ENCODE data around the gene LHPP. TPM values are rescaled to one million over a fixed set of nuclear protein-coding genes. Genes with fewer than 3 reads are reported as not detected.

The LHPP gene
- total and polyA plus RNA-seq, 9 donors, result 4.3 to 19.9 (median 12.6) TPM

DNA sequence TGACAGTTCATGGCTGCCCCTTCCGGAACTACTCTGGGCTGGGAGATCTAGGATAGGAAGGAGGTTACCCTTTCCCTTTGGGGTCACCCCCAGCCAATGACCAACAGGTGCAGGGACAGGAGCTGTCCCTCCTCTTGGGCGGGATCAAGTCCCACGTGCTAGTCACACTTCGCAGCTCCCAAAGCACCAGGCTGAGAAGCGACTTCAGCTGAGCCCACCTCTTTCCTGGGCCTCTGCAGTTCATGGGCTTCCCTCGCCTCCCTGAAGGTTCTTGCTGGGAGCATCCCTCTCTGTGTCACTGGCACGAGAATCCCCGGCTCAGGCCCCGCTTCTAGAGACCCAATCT lies 167.0 kb downstream of the LHPP start:
- TF ChIP-seq POLR2A (IDR thresholded peaks at IDR 0.05) (no peak), CTCF (IDR thresholded peaks at IDR 0.05) (no peak), EP300 (IDR thresholded peaks at IDR 0.05) (no peak)
- WGBS, 3 donors, result 87 to 89% (median 89%) methylated on average over 8 to 9 of the region's 9 CpGs

DNA sequence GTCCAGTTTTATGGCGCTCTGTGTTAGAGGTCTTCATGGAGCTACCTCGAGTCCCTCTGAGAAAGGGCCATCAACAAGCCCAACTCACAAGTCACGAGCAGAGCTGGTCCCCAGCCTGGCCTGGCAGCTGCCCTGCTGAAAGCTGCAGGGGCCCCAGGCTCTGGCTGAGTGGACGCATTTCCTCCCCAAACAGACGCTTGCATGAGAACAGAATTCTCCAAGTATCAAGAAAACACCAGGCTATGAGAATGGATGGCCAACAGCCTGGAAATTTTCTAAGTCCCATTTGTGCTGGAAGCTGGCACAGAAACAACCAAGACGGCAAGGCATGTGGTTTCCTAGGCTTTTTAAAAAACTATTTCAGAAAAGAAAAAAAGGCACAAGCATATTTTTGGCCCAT lies 167.8 kb downstream of the LHPP start:
- DNase-seq, result no peak
- Histone ChIP-seq H3K4me1 (ENCODE audit: insufficient read depth) (peaks cover 39% of the 10 kb centered on the region), H3K27me3 (no peaks in the 10 kb centered on the region), H3K36me3 (no peaks in the 10 kb centered on the region), H3K4me3 (no peak overlapping the region), H3K27ac (peak overlapping the region in 1 of 2 donors; percentile 24), H3K9me3 (no peaks in the 10 kb centered on the region)
- TF ChIP-seq CTCF (IDR thresholded peaks at IDR 0.05) (no peak), EP300 (IDR thresholded peaks at IDR 0.05) (no peak), POLR2A (IDR thresholded peaks at IDR 0.05) (no peak)
- intact Hi-C loops (cut with DNase I), result loop anchor here in 2 of 4 donors (10.0 kb wide), 3 partner anchors 85 to 735 kb away; no protein-coding TSS in a partner anchor
- 58 to 70% (median 58%) methylated on average over 6 of the region's 6 CpGs for WGBS, 3 donors

More for the DNA sequence above, 167.0 kb downstream of the LHPP start:
- Histone ChIP-seq H3K27me3 (no peaks in the 10 kb centered on the region), H3K27ac (peak overlapping the region in 1 of 2 donors; percentile 12), H3K4me3 (no peak overlapping the region), H3K36me3 (no peaks in the 10 kb centered on the region), H3K9me3 (no peaks in the 10 kb centered on the region), H3K4me1 (ENCODE audit: insufficient read depth) (peaks cover 39% of the 10 kb centered on the region)
- intact Hi-C loops (cut with DNase I), result loop anchor here in 2 of 4 donors (10.0 kb wide), 3 partner anchors 84 to 736 kb away; no protein-coding TSS in a partner anchor
- no peak for DNase-seq

DNA sequence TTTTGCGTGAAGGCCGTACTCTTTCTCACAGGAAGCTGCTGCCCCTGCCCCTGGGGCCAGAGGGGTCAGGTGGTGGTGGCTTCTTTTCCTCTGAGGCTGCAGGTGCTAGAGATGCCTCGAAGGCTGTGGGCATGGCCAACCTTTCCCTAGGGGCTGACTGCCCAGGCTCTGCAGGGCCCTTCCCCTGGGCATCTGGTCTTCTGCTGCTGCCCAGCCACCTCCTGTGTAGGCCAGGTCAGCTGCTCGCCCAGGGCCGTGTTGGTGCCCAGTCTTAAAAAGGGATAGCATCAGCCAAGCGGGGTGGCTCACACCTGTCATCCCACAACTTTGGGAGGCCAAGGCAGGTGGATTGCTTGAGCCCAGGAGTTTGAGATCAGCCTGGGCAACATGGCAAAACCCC lies 168.2 kb downstream of the LHPP start:
- intact Hi-C loops (cut with DNase I), result loop anchor here in 3 of 4 donors (5.0 to 10.0 kb wide), 7 partner anchors 72 to 735 kb away; partner anchors contain the start of genes FAM53B (in 2 of the 3) and EEF1AKMT2 (in 1 of the 3)

DNA sequence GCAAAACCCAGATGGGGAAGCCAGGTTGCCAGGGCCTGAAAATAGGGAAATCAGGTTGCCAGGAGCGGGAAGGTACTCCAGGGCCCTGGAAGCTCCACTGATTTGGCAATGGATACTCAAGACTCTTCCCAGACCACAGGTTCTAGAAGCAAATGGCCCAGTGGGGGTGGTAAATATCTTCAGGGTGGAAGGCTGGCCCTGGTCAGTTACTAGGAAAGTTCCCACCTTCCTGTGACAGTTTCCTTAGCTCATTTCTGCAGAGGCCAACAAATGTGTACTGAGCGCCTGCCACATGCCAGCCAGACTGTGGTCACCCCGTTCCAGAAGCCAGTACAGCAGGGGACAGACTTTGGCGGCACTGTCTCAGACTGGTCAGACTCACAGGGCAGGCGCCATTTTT lies 168.9 kb downstream of the LHPP start:
- Histone ChIP-seq H3K27me3 (no peaks in the 10 kb centered on the region), H3K4me3 (no peak overlapping the region), H3K27ac (no peak overlapping the region), H3K9me3 (no peaks in the 10 kb centered on the region), H3K36me3 (no peaks in the 10 kb centered on the region), H3K4me1 (ENCODE audit: insufficient read depth) (peaks cover 42% of the 10 kb centered on the region)
- intact Hi-C loops (cut with DNase I), result loop anchor here in 3 of 4 donors (5.0 kb wide), 4 partner anchors 72 to 162 kb away; partner anchors contain the start of genes FAM53B (in 2 of the 3) and EEF1AKMT2 (in 1 of the 3)
- DNase-seq, result no peak
- TF ChIP-seq POLR2A (IDR thresholded peaks at IDR 0.05) (no peak), EP300 (IDR thresholded peaks at IDR 0.05) (no peak), CTCF (IDR thresholded peaks at IDR 0.05) (no peak)
- 91 to 100% (median 96%) methylated on average over 5 of the region's 5 CpGs for WGBS, 3 donors

More for the DNA sequence above, 168.2 kb downstream of the LHPP start:
- no peaks in the 10 kb centered on the region for H3K27me3 ChIP-seq
- no peak overlapping the region for H3K4me3 ChIP-seq
- TF ChIP-seq POLR2A (IDR thresholded peaks at IDR 0.05) (no peak), CTCF (IDR thresholded peaks at IDR 0.05) (no peak), EP300 (IDR thresholded peaks at IDR 0.05) (no peak)
- 76 to 81% (median 78%) methylated on average over 6 of the region's 6 CpGs for WGBS, 3 donors
- no peaks in the 10 kb centered on the region for H3K9me3 ChIP-seq
- peak overlapping the region in 1 of 2 donors; percentile 24 for H3K27ac ChIP-seq
- no peaks in the 10 kb centered on the region for H3K36me3 ChIP-seq
- peaks cover 39% of the 10 kb centered on the region for H3K4me1 ChIP-seq (ENCODE audit: insufficient read depth)
- no peak for DNase-seq
